Omental fat pad (tissue), 4 donors: ENCODE measurements around the gene DMRT3. TPM values are rescaled to one million over a fixed set of nuclear protein-coding genes. Genes with fewer than 3 reads are reported as not detected.

Experiments used
- ATAC-seq: fragments of 150-250 bp; one replicate; pipeline ENCODE4 v1.9.1; 2016; ENCODE audit warnings: mild to moderate bottlenecking, moderate library complexity; ENCODE audit not compliant: low FRiP score
- DNase-seq: peaks from one replicate; pipeline ENCODE4 v3.0.0-alpha.2; 2019; ENCODE audit warnings: low spot score
- CTCF ChIP-seq, 3 donors: fragments of 450-650 bp; IDR thresholded peaks; one replicate each; pipeline ENCODE4 v1.5.1; 2016 to 2017; ENCODE audit warnings: antibody characterized with exemption in 3 of 3, mild to moderate bottlenecking in 3 of 3, moderate library complexity in 2 of 3
- small RNA-seq: library from RNA; depleted of rRNA; stranded (forward); fragments of <200 nt; gene quantifications from one replicate; pipeline ENCODE3, GENCODE V24; 2016
- total RNA-seq, 4 donors: library from RNA; depleted of rRNA; stranded (reverse); fragments of >200 nt; gene quantifications; one replicate each; pipeline ENCODE4 v1.1.0, GENCODE V29; 2016

DMRT3 gene
- total RNA-seq, 4 donors from 2014 or later: 0.47 TPM; not detected in 3

GRCh38 chr9:1031951-1032601 lies 55.6 kb downstream of the DMRT3 start:
- DNase-seq (no peak), ATAC-seq (no peak)
- TF ChIP-seq CTCF (IDR thresholded peaks at IDR 0.05): no peak

- TF ChIP-seq CTCF (IDR thresholded peaks at IDR 0.05): no peak
- ATAC-seq (no peak), DNase-seq (no peak)
Measured at GRCh38 chr9:1034271-1034670, 57.8 kb downstream of the DMRT3 start.

GRCh38 chr9:1039589-1039988 lies 63.1 kb downstream of the DMRT3 start:
- TF ChIP-seq CTCF (IDR thresholded peaks at IDR 0.05): no peak
- no peak for ATAC-seq

More at GRCh38 chr9:1039589-1039988, 63.1 kb downstream of the DMRT3 start:
- no peak for DNase-seq

Small RNA genes lying within 50 kb of the gene (small RNA-seq; reads per million reads assigned to genes)
- gene RNU6-1073P: not detected

Other genes with a start within 250 kb of the DMRT3 start
- gene DMRT1, start 135.0 kb upstream of the DMRT3 start, total RNA-seq: not detected
- 1 to 10 TPM; 1.1 to 4.9 (median 2.4) TPM for gene DMRT2, start 73.7 kb downstream of the DMRT3 start, total RNA-seq